WTC11 (cell line): ENCODE measurements around the gene PROX2. TPM values are rescaled to one million over a fixed set of nuclear protein-coding genes. Genes with fewer than 3 reads are reported as not detected.

Source experiments
- ATAC-seq: fragments of 200-7000 bp; cut with Tn5 transposase; 2 replicates; pipeline ENCODE4 v1.10.0; 2021; ENCODE audit warnings: mild to moderate bottlenecking, moderate library complexity
- CTCF ChIA-PET: fragments of 300-600 bp; sonication (Branson Sonifier 250); formaldehyde crosslinking; loops from one replicate; lab custom pipeline; 2021; ENCODE audit warnings: antibody characterized with exemption; lab: Charles Lee
- POLR2A ChIA-PET: fragments of 350-600 bp; sonication (Branson Sonifier 250); formaldehyde crosslinking; loops from one replicate; lab custom pipeline; 2021; ENCODE audit warnings: antibody characterized with exemption; lab: Charles Lee
- DNase-seq: peaks from one replicate; pipeline ENCODE4 v3.0.0; 2021; ENCODE audit warnings: low spot score
- H3K27ac Mint-ChIP-seq: 2 replicates; pipeline ENCODE4 v1.8.0; 2021; ENCODE audit warnings: mixed read lengths
- H3K27me3 Mint-ChIP-seq: 2 replicates; pipeline ENCODE4 v1.8.0; 2021; ENCODE audit warnings: low read depth, mild to moderate bottlenecking, moderate library complexity, mixed read lengths
- H3K36me3 Mint-ChIP-seq: 2 replicates; pipeline ENCODE4 v1.8.0; 2021; ENCODE audit warnings: mixed read lengths
- H3K4me1 Mint-ChIP-seq: 2 replicates; pipeline ENCODE4 v1.8.0; 2022; ENCODE audit warnings: mixed read lengths
- H3K4me3 Mint-ChIP-seq: 2 replicates; pipeline ENCODE4 v1.8.0; 2021; ENCODE audit warnings: mild to moderate bottlenecking, moderate library complexity, mixed read lengths
- H3K9me3 Mint-ChIP-seq: 2 replicates; pipeline ENCODE4 v1.8.0; 2021; ENCODE audit warnings: mixed read lengths
- AFF4 ChIP-seq: sonication (generic); formaldehyde crosslinking; IDR thresholded peaks from 2 replicates; pipeline ENCODE4 v1.8.1; 2023; ENCODE audit warnings: mild to moderate bottlenecking, missing genetic modification reagents, borderline replicate concordance
- ATF3 ChIP-seq: sonication (generic); formaldehyde crosslinking; conservative IDR thresholded peaks from 2 replicates; pipeline ENCODE4 v1.8.1; 2022; ENCODE audit warnings: mild to moderate bottlenecking, missing genetic modification reagents
- CDX4 ChIP-seq: fragments of 250-450 bp; sonication (Bioruptor Pico); IDR thresholded peaks from 2 replicates; pipeline ENCODE4 v1.9.0; 2021; ENCODE audit warnings: moderate library complexity, mild to moderate bottlenecking, inconsistent platforms, borderline replicate concordance
- ESRRA ChIP-seq: sonication (generic); formaldehyde crosslinking; IDR thresholded peaks from 2 replicates; pipeline ENCODE4 v1.8.1; 2022; ENCODE audit warnings: mild to moderate bottlenecking, missing genetic modification reagents, borderline replicate concordance
- ETV6 ChIP-seq: sonication (generic); formaldehyde crosslinking; IDR thresholded peaks from 2 replicates; pipeline ENCODE4 v1.8.1; 2022; ENCODE audit warnings: mild to moderate bottlenecking, missing genetic modification reagents
- FOXK1 ChIP-seq: sonication (generic); formaldehyde crosslinking; IDR thresholded peaks from 2 replicates; pipeline ENCODE4 v1.8.0; 2022; ENCODE audit warnings: mild to moderate bottlenecking, moderate library complexity, missing genetic modification reagents
- FOXP4 ChIP-seq: sonication (generic); formaldehyde crosslinking; IDR thresholded peaks from 2 replicates; pipeline ENCODE4 v1.8.0; 2022; ENCODE audit warnings: mild to moderate bottlenecking, missing genetic modification reagents
- GTF2I ChIP-seq: fragments of 250-450 bp; sonication (Bioruptor Pico); conservative IDR thresholded peaks from 2 replicates; pipeline ENCODE4 v1.4.0; 2021; ENCODE audit warnings: mild to moderate bottlenecking
- IRF1 ChIP-seq: sonication (generic); formaldehyde crosslinking; IDR thresholded peaks from 2 replicates; pipeline ENCODE4 v1.8.0; 2023; ENCODE audit warnings: missing genetic modification reagents
- IRF2 ChIP-seq: sonication (generic); formaldehyde crosslinking; IDR thresholded peaks from 2 replicates; pipeline ENCODE4 v1.8.0; 2022; ENCODE audit warnings: low read depth, missing genetic modification reagents, borderline replicate concordance
- JAZF1 ChIP-seq: fragments of 250-450 bp; sonication (Bioruptor Pico); IDR thresholded peaks from 2 replicates; pipeline ENCODE4 v1.9.0; 2021; ENCODE audit warnings: moderate library complexity, mild to moderate bottlenecking, inconsistent platforms
- PREB ChIP-seq: sonication (generic); formaldehyde crosslinking; IDR thresholded peaks from 2 replicates; pipeline ENCODE4 v1.8.1; 2022; ENCODE audit warnings: mild to moderate bottlenecking, missing genetic modification reagents, moderate library complexity, borderline replicate concordance
- PRRX2 ChIP-seq: fragments of 250-450 bp; sonication (Bioruptor Pico); IDR thresholded peaks from 2 replicates; pipeline ENCODE4 v1.8.0; 2021; ENCODE audit warnings: mild to moderate bottlenecking
- SMAD4 ChIP-seq: sonication (generic); formaldehyde crosslinking; IDR thresholded peaks from 2 replicates; pipeline ENCODE4 v1.8.0; 2022; ENCODE audit warnings: mild to moderate bottlenecking, missing genetic modification reagents
- TEAD4 ChIP-seq: sonication (generic); formaldehyde crosslinking; IDR thresholded peaks from 2 replicates; pipeline ENCODE4 v1.8.0; 2022; ENCODE audit warnings: mild to moderate bottlenecking, missing genetic modification reagents
- TP53 ChIP-seq: sonication (generic); formaldehyde crosslinking; IDR thresholded peaks from 2 replicates; pipeline ENCODE4 v1.8.1; 2023; ENCODE audit warnings: mild to moderate bottlenecking, missing genetic modification reagents
- USF1 ChIP-seq: sonication (generic); formaldehyde crosslinking; IDR thresholded peaks from 2 replicates; pipeline ENCODE4 v1.8.0; 2022; ENCODE audit warnings: mild to moderate bottlenecking, missing genetic modification reagents
- ZNF138 ChIP-seq: sonication (generic); formaldehyde crosslinking; conservative IDR thresholded peaks from 2 replicates; pipeline ENCODE4 v1.8.1; 2022; ENCODE audit warnings: mild to moderate bottlenecking, moderate library complexity, missing genetic modification reagents
- ZNF232 ChIP-seq: sonication (generic); formaldehyde crosslinking; IDR thresholded peaks from 2 replicates; pipeline ENCODE4 v1.8.0; 2022; ENCODE audit warnings: mild to moderate bottlenecking, missing genetic modification reagents
- total RNA-seq: library from RNA; stranded (reverse); gene quantifications from 3 replicates; pipeline ENCODE4 v1.2.3, GENCODE V29; 2021

The PROX2 gene
- total RNA-seq, 1 experiment from 2014 or later, result 0.04 TPM

GRCh38 chr14:74897642-74898041 is 21.7 kb upstream of the PROX2 start:
- H3K4me1 Mint-ChIP-seq, result peaks cover 1% of the 10 kb centered on the region; the same call in 1 of the 2 replicates
- H3K27me3 Mint-ChIP-seq, result no peaks in the 10 kb centered on the region
- ChIA-PET CTCF (interaction anchor here (0.7 to 1.8 kb wide), 4 partner anchors 8 to 602 kb away, joined by 3 to 9 read pairs (median 5); no protein-coding TSS in a partner anchor), POLR2A (interaction anchor here (0.7 kb wide), 1 partner anchor 9 kb away, joined by 4 read pairs; no protein-coding TSS in a partner anchor)
- no peak for ATAC-seq
- TF ChIP-seq FOXP4 (CRISPR knock-in tag) (no peak), ZNF138 (CRISPR knock-in tag) (no peak), AFF4 (CRISPR knock-in tag) (no peak), IRF2 (CRISPR knock-in tag) (no peak), USF1 (CRISPR knock-in tag) (no peak), ESRRA (CRISPR knock-in tag) (no peak), CDX4 (CRISPR knock-in tag) (no peak), PREB (CRISPR knock-in tag) (no peak), FOXK1 (CRISPR knock-in tag) (no peak), SMAD4 (CRISPR knock-in tag) (no peak), ATF3 (CRISPR knock-in tag) (no peak), GTF2I (CRISPR knock-in tag) (no peak), IRF1 (CRISPR knock-in tag) (no peak), ETV6 (CRISPR knock-in tag) (no peak), TP53 (CRISPR knock-in tag) (no peak), TEAD4 (CRISPR knock-in tag) (no peak), ZNF232 (CRISPR knock-in tag) (no peak), JAZF1 (CRISPR knock-in tag) (no peak), PRRX2 (CRISPR knock-in tag) (no peak)
- H3K36me3 Mint-ChIP-seq, result peaks cover 94% of the 10 kb centered on the region
- no peak overlapping the region for H3K4me3 Mint-ChIP-seq
- H3K27ac Mint-ChIP-seq, result no peak overlapping the region; the same call in 1 of the 2 replicates
- no peaks in the 10 kb centered on the region for H3K9me3 Mint-ChIP-seq
- no peak for DNase-seq
